ENCODE measurements around the gene MCUR1. TPM values are rescaled to one million over a fixed set of nuclear protein-coding genes. Genes with fewer than 3 reads are reported as not detected.

MCUR1 gene
- total RNA-seq, 1 experiment from 2014 or later = 33.1 TPM

- no TSS peak for BruUV-seq (replicated peaks)
- TF ChIP-seq SIN3A (IDR thresholded peaks at IDR 0.05; ENCODE audit: borderline replicate concordance, insufficient read depth, low read depth, low read length) (no peak), TCF7L2 (IDR thresholded peaks at IDR 0.05; ENCODE audit: low read depth, low read length) (no peak), POLR2AphosphoS5 (IDR thresholded peaks at IDR 0.05; ENCODE audit: low read depth, low read length) (no peak), CTCF (IDR thresholded peaks at IDR 0.05) (no peak), REST (IDR thresholded peaks at IDR 0.05; ENCODE audit: insufficient read depth in 1 of 2, low read depth in 2 of 2, low read length in 1 of 2) (no peak)
- no peak for DNase-seq (ENCODE audit: low read depth, low spot score)
- no peak for ATAC-seq
- no peaks in the 10 kb centered on the region for H3K9me3 ChIP-seq (ENCODE audit: control insufficient read depth, insufficient read depth, low read depth, low read length)
- intact Hi-C loops (cut with micrococcal nuclease; ENCODE audit: unreplicated experiment) = no loop called here
- H3K27ac ChIP-seq (ENCODE audit: low read length) = no peak overlapping the region
- H3K4me3 ChIP-seq (ENCODE audit: low read depth in 2 of 2, low read length in 2 of 2) = no peak overlapping the region
- CTCF ChIA-PET = no interaction called here
- H3K4me1 ChIP-seq (ENCODE audit: control insufficient read depth, insufficient read depth, low read length) = no peaks in the 10 kb centered on the region
- in situ Hi-C loops (cut with HindIII; ENCODE audit: low pct_unique_long_range_greater_than_20kb, low sequenced_read_pairs) = no loop called here
- H3K36me3 ChIP-seq (ENCODE audit: control insufficient read depth, insufficient read depth, low read length) = no peaks in the 10 kb centered on the region
- POLR2A ChIA-PET = no interaction called here
- H3K27me3 ChIP-seq (ENCODE audit: control insufficient read depth, insufficient read depth, low read length) = no peaks in the 10 kb centered on the region
These were observed 27.6 kb upstream of the MCUR1 start for GRCh38 chr6:13841936-13842335.

- CTCF ChIA-PET = no interaction called here
- Histone ChIP-seq H3K4me1 (ENCODE audit: control insufficient read depth, insufficient read depth, low read length) (no peaks in the 10 kb centered on the region), H3K9me3 (ENCODE audit: control insufficient read depth, insufficient read depth, low read depth, low read length) (no peaks in the 10 kb centered on the region), H3K4me3 (ENCODE audit: low read depth in 2 of 2, low read length in 2 of 2) (no peak overlapping the region), H3K27ac (ENCODE audit: low read length) (no peak overlapping the region), H3K27me3 (ENCODE audit: control insufficient read depth, insufficient read depth, low read length) (no peaks in the 10 kb centered on the region), H3K36me3 (ENCODE audit: control insufficient read depth, insufficient read depth, low read length) (no peaks in the 10 kb centered on the region)
- POLR2A ChIA-PET = no interaction called here
- in situ Hi-C loops (cut with HindIII; ENCODE audit: low pct_unique_long_range_greater_than_20kb, low sequenced_read_pairs) (no loop called here), intact Hi-C loops (cut with micrococcal nuclease; ENCODE audit: unreplicated experiment) (no loop called here)
- ATAC-seq (no peak), DNase-seq (ENCODE audit: low read depth, low spot score) (no peak)
- no TSS peak for BruUV-seq (replicated peaks)
- TF ChIP-seq REST (IDR thresholded peaks at IDR 0.05; ENCODE audit: insufficient read depth in 1 of 2, low read depth in 2 of 2, low read length in 1 of 2) = no peak
- no peak for TF ChIP-seq SIN3A (IDR thresholded peaks at IDR 0.05; ENCODE audit: borderline replicate concordance, insufficient read depth, low read depth, low read length)
- no peak for TF ChIP-seq CTCF (IDR thresholded peaks at IDR 0.05)
- TF ChIP-seq POLR2AphosphoS5 (IDR thresholded peaks at IDR 0.05; ENCODE audit: low read depth, low read length) = no peak
- no peak for TF ChIP-seq TCF7L2 (IDR thresholded peaks at IDR 0.05; ENCODE audit: low read depth, low read length)
These were observed 24.3 kb upstream of the MCUR1 start for GRCh38 chr6:13838616-13839015.

All from Panc1 (cell line).